Amygdala (tissue), 56 donors: ENCODE results near the gene SLC66A3.

Experiments used
- DNase-seq, 56 donors: peaks; one replicate each; lab custom pipeline; 2025; lab: John Stamatoyannopoulos, UW

SLC66A3 gene

GRCh38 chr2:11155381-11156035 lies at the start of gene SLC66A3:
SLC66A3 (plus strand) TSS chr2:11155467; CDS start chr2:11155547, 80 bp downstream.
- peak in 8 of 56 donors; percentile 59 to 98 (median 86) for DNase-seq

- no peak for DNase-seq
These were observed 46.3 kb upstream of the SLC66A3 start for GRCh38 chr2:11109002-11109401.

- no peak for DNase-seq
These were observed 42.3 kb upstream of the SLC66A3 start for GRCh38 chr2:11112870-11113428.

- no peak for DNase-seq
These were observed 37.5 kb upstream of the SLC66A3 start for GRCh38 chr2:11117776-11118175.

GRCh38 chr2:11118761-11119160 lies 36.5 kb upstream of the SLC66A3 start:
- DNase-seq, result no peak

GRCh38 chr2:11121099-11121822 lies 34.0 kb upstream of the SLC66A3 start:
- no peak for DNase-seq

GRCh38 chr2:11121823-11122155 lies 33.5 kb upstream of the SLC66A3 start:
- no peak for DNase-seq

- DNase-seq, result no peak
These were observed 32.9 kb upstream of the SLC66A3 start for GRCh38 chr2:11122380-11122779.

- no peak for DNase-seq
These were observed 32.1 kb upstream of the SLC66A3 start for GRCh38 chr2:11123001-11123809.

GRCh38 chr2:11123856-11124759 lies 31.2 kb upstream of the SLC66A3 start:
- DNase-seq, result peak in 35 of 56 donors; percentile 11 to 74 (median 36)

GRCh38 chr2:11124760-11125068 lies 30.6 kb upstream of the SLC66A3 start:
- DNase-seq, result no peak

GRCh38 chr2:11127761-11128160 lies 27.5 kb upstream of the SLC66A3 start:
- DNase-seq, result no peak

GRCh38 chr2:11128243-11128951 lies 26.9 kb upstream of the SLC66A3 start:
- no peak for DNase-seq

- peak in 20 of 56 donors; percentile 7 to 44 (median 30) for DNase-seq
These were observed 25.4 kb upstream of the SLC66A3 start for GRCh38 chr2:11129598-11130449.

- no peak for DNase-seq
These were observed 23.9 kb upstream of the SLC66A3 start for GRCh38 chr2:11131166-11131920.

- peak in 20 of 56 donors; percentile 7 to 59 (median 30) for DNase-seq
These were observed 23.1 kb upstream of the SLC66A3 start for GRCh38 chr2:11132036-11132671.

GRCh38 chr2:11133238-11133935 lies 21.9 kb upstream of the SLC66A3 start:
- no peak for DNase-seq
